ENCODE results near the gene SF1. TPM values are rescaled to one million over a fixed set of nuclear protein-coding genes. Genes with fewer than 3 reads are reported as not detected.
"Not testable (repeated sequence)": the region's sequence is repeated elsewhere in the genome, so short reads cannot be mapped to it uniquely, and the experiment has no call there.

SF1 gene, protein sequence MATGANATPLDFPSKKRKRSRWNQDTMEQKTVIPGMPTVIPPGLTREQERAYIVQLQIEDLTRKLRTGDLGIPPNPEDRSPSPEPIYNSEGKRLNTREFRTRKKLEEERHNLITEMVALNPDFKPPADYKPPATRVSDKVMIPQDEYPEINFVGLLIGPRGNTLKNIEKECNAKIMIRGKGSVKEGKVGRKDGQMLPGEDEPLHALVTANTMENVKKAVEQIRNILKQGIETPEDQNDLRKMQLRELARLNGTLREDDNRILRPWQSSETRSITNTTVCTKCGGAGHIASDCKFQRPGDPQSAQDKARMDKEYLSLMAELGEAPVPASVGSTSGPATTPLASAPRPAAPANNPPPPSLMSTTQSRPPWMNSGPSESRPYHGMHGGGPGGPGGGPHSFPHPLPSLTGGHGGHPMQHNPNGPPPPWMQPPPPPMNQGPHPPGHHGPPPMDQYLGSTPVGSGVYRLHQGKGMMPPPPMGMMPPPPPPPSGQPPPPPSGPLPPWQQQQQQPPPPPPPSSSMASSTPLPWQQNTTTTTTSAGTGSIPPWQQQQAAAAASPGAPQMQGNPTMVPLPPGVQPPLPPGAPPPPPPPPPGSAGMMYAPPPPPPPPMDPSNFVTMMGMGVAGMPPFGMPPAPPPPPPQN
- 360 TPM for polyA plus RNA-seq
- long read RNA-seq, donor 1, transcript SF1-204 (13 exons, 3,470 nt) = minor isoform, 5 of 24 reads
- long read RNA-seq, donor 1, transcript SF1-212 (2 exons, 983 nt) = major isoform, 6 of 24 reads
- long read RNA-seq, donor 1, partial matches to known transcripts = 11 of 24 reads
- long read RNA-seq, donor 1, other reads (novel, unspliced or antisense) = 0 of 24 reads
- long read RNA-seq, donor 2, transcript SF1-212 (2 exons, 983 nt) = major isoform, 18 of 90 reads
- long read RNA-seq, donor 2, transcript SF1-201 (13 exons, 2,850 nt) = minor isoform, 9 of 90 reads
- long read RNA-seq, donor 2, transcript SF1-218 (4 exons, 584 nt) = minor isoform, 5 of 90 reads
- long read RNA-seq, donor 2, partial matches to known transcripts = 48 of 90 reads
- long read RNA-seq, donor 2, other reads (novel, unspliced or antisense) = 0 of 90 reads
- long read RNA-seq, donor 3 = 0 reads
- long read RNA-seq, donor 4, partial matches to known transcripts = 0 of 4 reads
- long read RNA-seq, donor 4, other reads (novel, unspliced or antisense) = 0 of 4 reads
- long read RNA-seq, donor 5, transcript SF1-204 (13 exons, 3,470 nt) = major isoform, 5 of 31 reads
- long read RNA-seq, donor 5, partial matches to known transcripts = 16 of 31 reads
- long read RNA-seq, donor 5, other reads (novel, unspliced or antisense) = 0 of 31 reads
- long read RNA-seq, donor 6, transcript SF1-212 (2 exons, 983 nt) = major isoform, 23 of 97 reads
- long read RNA-seq, donor 6, partial matches to known transcripts = 62 of 97 reads
- long read RNA-seq, donor 6, other reads (novel, unspliced or antisense) = 0 of 97 reads
- long read RNA-seq, donor 7, transcript SF1-212 (2 exons, 983 nt) = major isoform, 7 of 26 reads
- long read RNA-seq, donor 7, partial matches to known transcripts = 11 of 26 reads
- long read RNA-seq, donor 7, other reads (novel, unspliced or antisense) = 0 of 26 reads
- long read RNA-seq, donor 8, transcript SF1-212 (2 exons, 983 nt) = major isoform, 29 of 110 reads
- long read RNA-seq, donor 8, partial matches to known transcripts = 68 of 110 reads
- long read RNA-seq, donor 8, other reads (novel, unspliced or antisense) = 0 of 110 reads
- long read RNA-seq, donor 9, transcript SF1-212 (2 exons, 983 nt) = major isoform, 6 of 20 reads
- long read RNA-seq, donor 9, partial matches to known transcripts = 5 of 20 reads
- long read RNA-seq, donor 9, other reads (novel, unspliced or antisense) = 0 of 20 reads
- long read RNA-seq, donor 10, transcript SF1-212 (2 exons, 983 nt) = major isoform, 15 of 87 reads
- long read RNA-seq, donor 10, transcript SF1-201 (13 exons, 2,850 nt) = minor isoform, 5 of 87 reads
- long read RNA-seq, donor 10, transcript SF1-204 (13 exons, 3,470 nt) = minor isoform, 6 of 87 reads
- long read RNA-seq, donor 10, partial matches to known transcripts = 43 of 87 reads
- long read RNA-seq, donor 10, other reads (novel, unspliced or antisense) = 0 of 87 reads
- long read RNA-seq, donor 11, transcript SF1-214 (3 exons, 802 nt) = minor isoform, 6 of 57 reads
- long read RNA-seq, donor 11, transcript SF1-212 (2 exons, 983 nt) = major isoform, 11 of 57 reads
- long read RNA-seq, donor 11, partial matches to known transcripts = 35 of 57 reads
- long read RNA-seq, donor 11, other reads (novel, unspliced or antisense) = 0 of 57 reads

DNA sequence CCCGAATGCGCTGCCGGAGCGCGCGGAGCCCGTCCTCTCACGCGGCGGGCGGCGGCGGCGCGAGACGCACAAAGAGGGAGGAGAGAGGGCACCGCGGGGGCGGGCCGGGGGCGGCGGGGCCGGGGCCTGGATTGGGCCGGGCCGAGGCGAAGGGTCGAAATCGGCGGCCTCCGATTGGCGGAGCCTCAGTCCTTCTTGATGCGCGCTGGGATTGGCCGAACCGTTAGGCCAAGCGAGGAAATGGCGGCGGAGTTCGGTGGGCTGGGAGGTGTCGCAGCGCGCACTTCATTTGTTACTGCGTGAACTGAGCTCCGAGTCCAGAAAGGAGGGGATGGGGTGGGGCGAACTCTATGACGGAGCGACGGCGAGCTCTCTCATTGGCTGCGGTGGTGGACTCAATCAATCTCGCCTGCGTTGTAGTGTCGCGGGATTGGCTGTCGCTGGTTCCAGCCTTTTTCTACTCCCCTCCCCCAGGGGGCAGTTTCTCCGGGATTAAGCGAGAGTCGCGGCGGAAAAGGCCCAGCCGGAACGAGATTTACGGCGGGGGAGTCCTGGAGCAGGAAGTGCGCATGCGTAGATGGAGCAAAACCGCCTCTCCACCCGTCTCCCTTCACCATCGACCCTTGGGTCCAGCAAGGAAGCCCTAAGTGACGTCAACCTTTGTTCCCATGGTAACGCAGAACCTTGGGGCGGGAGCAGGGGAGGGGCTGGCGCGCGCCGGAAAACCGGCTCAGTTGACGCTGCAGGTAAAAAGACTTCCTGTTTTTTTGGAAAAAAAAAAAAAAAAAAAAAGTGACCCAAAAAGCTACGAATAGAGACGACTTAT, at the start of gene SF1:
TSS of gene SF1 (minus strand) at position 70 of the 826 bp plus-strand sequence. CDS start 150 bp downstream, outside the sequence.
- Histone ChIP-seq H3K27me3 (ENCODE audit: control insufficient read depth, insufficient read depth, low read length) (no peaks in the 10 kb centered on the region), H3K4me1 (ENCODE audit: control insufficient read depth, insufficient read depth, low read length) (peaks cover 10% of the 10 kb centered on the region), H3K27ac (ENCODE audit: low read length) (peak within 1 kb of the TSS; percentile 99), H3K9me3 (ENCODE audit: control insufficient read depth, low read depth, low read length) (no peaks in the 10 kb centered on the region), H3K36me3 (ENCODE audit: control insufficient read depth, insufficient read depth, low read length) (peaks cover 33% of the 10 kb centered on the region), H3K4me3 (ENCODE audit: low read length) (peak within 1 kb of the TSS; percentile 72)
- WGBS (ENCODE audit: insufficient coverage, low lambda C conversion rate) = no CpG with 5 or more reads among the region's 80 CpGs
- peak; percentile 100 for DNase-seq

DNA sequence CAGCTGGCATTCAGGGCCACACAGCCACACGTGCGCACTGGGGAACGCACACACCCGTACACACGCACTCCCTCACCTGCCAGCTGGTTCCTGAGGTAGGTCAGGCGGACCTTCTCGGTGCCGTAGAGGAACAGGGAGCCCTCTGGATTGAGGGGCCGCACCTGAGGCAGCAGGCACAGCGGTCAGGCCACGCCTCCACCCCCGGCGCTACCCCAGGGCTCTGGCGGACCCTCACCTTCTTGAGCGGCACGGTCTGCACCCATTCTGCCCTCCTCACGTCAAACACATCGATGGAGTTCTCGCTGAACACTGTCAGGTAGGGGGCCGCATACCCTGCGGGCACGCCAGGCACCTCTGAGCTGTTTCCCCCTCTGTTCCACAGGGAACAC, 49.1 kb upstream of the SF1 start:
- no peaks in the 10 kb centered on the region for H3K27me3 ChIP-seq (ENCODE audit: control insufficient read depth, insufficient read depth, low read length)
- H3K36me3 ChIP-seq (ENCODE audit: control insufficient read depth, insufficient read depth, low read length) = peaks cover 26% of the 10 kb centered on the region
- no peak overlapping the region for H3K4me3 ChIP-seq (ENCODE audit: low read length)
- no CpG with 5 or more reads among the region's 22 CpGs for WGBS (ENCODE audit: insufficient coverage, low lambda C conversion rate)
- no peak for DNase-seq
- no peak overlapping the region for H3K27ac ChIP-seq (ENCODE audit: low read length)
- H3K9me3 ChIP-seq (ENCODE audit: control insufficient read depth, low read depth, low read length) = no peaks in the 10 kb centered on the region
- no peaks in the 10 kb centered on the region for H3K4me1 ChIP-seq (ENCODE audit: control insufficient read depth, insufficient read depth, low read length)

DNA sequence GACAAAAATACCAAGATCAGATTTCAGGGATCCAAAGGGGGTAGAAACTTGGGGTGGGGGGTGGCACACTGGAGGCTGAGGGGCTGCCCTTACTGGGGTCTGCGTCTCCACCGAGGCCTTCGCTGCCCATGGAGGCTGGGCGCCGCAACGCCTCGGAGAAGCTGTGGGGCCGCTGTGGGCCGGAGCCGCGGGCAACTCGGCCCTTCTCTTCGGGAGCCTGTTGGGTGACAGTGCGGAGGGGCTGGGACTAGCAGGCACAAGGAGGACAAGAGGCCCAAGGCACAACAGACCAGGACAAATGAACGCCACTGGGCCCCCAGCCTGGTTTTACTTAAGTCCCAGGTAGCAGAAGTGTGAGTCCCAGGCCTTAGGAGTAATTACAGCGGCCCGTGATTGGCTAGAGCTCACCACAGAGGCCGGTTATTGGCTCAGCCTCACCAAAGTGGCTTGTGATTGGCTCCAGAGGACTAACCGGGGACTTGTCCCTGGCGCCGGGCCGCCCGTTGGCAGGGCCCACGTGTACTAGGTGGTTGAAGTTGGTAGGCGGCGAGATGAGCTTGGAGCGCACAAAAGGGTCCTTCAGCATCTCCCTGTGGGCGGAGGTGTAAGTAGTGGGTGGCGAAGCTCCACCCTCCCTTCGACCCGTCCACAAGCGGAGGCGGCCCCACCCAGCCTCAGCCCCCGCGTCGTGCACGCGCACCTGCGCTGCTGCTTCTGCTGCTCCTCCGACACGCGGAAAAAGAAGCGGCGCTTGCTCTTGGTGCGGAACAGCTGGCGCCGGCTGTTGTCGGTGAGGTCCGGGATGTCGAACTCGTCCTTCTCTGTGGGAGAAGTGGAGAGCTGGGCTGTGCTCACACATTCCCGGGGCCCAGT, 48.5 kb upstream of the SF1 start:
- Histone ChIP-seq H3K27me3 (ENCODE audit: control insufficient read depth, insufficient read depth, low read length) (no peaks in the 10 kb centered on the region), H3K9me3 (ENCODE audit: control insufficient read depth, low read depth, low read length) (no peaks in the 10 kb centered on the region), H3K27ac (ENCODE audit: low read length) (no peak overlapping the region), H3K4me1 (ENCODE audit: control insufficient read depth, insufficient read depth, low read length) (no peaks in the 10 kb centered on the region), H3K36me3 (ENCODE audit: control insufficient read depth, insufficient read depth, low read length) (peaks cover 25% of the 10 kb centered on the region), H3K4me3 (ENCODE audit: low read length) (no peak overlapping the region)
- DNase-seq = no peak
- WGBS (ENCODE audit: insufficient coverage, low lambda C conversion rate) = no CpG with 5 or more reads among the region's 52 CpGs

DNA sequence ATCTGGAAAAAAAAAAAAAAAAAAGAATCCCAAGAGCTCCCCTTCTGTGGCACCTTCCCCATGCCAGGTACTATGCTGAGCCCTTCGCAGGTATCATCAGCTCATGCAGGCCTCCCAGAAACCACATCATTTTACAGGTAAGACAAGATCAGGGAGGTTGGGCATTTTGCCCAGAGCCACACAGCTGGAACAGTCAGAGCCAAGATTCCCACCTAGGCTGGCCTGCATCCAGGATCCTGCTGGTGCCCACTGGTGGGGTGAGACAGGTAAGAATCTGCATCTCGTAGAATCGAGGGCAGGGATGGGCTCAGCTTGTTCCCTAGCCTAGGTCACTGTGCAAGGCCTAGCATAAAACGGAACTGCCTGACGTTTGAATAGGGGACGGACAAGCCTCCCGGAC, 47.7 kb upstream of the SF1 start:
- no peaks in the 10 kb centered on the region for H3K4me1 ChIP-seq (ENCODE audit: control insufficient read depth, insufficient read depth, low read length)
- no peaks in the 10 kb centered on the region for H3K27me3 ChIP-seq (ENCODE audit: control insufficient read depth, insufficient read depth, low read length)
- no peak for DNase-seq
- no peak overlapping the region for H3K4me3 ChIP-seq (ENCODE audit: low read length)
- no peaks in the 10 kb centered on the region for H3K9me3 ChIP-seq (ENCODE audit: control insufficient read depth, low read depth, low read length)
- no CpG with 5 or more reads among the region's 7 CpGs for WGBS (ENCODE audit: insufficient coverage, low lambda C conversion rate)
- no peak overlapping the region for H3K27ac ChIP-seq (ENCODE audit: low read length)
- H3K36me3 ChIP-seq (ENCODE audit: control insufficient read depth, insufficient read depth, low read length) = peaks cover 22% of the 10 kb centered on the region

DNA sequence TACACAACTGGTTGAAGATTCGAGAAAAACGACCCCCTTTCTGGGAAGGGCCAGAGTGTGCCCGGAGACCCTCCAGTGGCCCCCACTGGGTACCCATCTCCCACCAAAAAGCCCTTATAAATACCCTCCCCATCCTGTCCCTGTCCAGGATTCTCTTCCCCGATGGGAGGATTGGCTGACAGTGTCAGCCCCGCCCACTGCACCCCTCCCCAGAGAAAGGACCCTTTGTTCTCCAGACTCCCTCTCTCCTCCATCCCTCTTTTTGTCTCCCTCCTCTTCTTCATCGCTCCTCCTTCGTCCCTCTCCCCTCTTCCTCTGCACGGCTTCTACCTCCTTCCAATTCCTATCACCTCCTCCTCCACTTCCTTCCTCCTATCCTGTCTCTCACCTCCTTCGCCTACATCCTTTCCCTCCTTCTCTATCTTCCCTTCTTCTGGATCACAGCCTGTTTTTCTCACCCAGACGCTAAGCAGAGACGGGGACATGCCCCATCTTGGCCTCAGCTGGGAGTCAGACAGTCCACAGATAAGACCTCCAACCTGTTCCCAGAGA, 45.3 kb upstream of the SF1 start:
- H3K27me3 ChIP-seq (ENCODE audit: control insufficient read depth, insufficient read depth, low read length) = no peaks in the 10 kb centered on the region
- H3K4me1 ChIP-seq (ENCODE audit: control insufficient read depth, insufficient read depth, low read length) = no peaks in the 10 kb centered on the region
- no peaks in the 10 kb centered on the region for H3K9me3 ChIP-seq (ENCODE audit: control insufficient read depth, low read depth, low read length)
- no peak overlapping the region for H3K27ac ChIP-seq (ENCODE audit: low read length)
- 77% methylated on average over 5 of the region's 11 CpGs for WGBS (ENCODE audit: insufficient coverage, low lambda C conversion rate)
- H3K36me3 ChIP-seq (ENCODE audit: control insufficient read depth, insufficient read depth, low read length) = peaks cover 20% of the 10 kb centered on the region
- no peak for DNase-seq
- H3K4me3 ChIP-seq (ENCODE audit: low read length) = no peak overlapping the region

DNA sequence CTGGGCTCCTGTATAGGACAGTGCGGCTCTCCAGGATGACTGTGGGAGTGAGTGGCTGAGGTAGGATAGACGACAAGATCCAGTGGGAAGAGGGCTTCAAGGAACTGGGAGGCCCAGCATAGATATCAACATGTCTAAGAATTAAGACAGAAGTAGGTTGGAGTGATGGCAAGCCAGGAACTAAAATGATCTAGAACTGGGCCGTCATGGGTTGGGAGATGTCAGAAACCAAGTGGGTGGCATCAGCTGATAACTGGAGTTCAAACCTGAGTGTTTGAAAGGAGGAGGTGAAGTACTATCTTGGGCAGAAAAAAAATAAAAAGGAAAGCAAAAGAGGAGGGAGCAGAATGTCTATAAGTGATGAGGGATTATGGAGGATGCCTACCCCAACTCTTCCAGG, 39.1 kb upstream of the SF1 start:
- H3K4me3 ChIP-seq (ENCODE audit: low read length) = no peak overlapping the region
- no peaks in the 10 kb centered on the region for H3K27me3 ChIP-seq (ENCODE audit: control insufficient read depth, insufficient read depth, low read length)
- H3K4me1 ChIP-seq (ENCODE audit: control insufficient read depth, insufficient read depth, low read length) = no peaks in the 10 kb centered on the region
- H3K36me3 ChIP-seq (ENCODE audit: control insufficient read depth, insufficient read depth, low read length) = no peaks in the 10 kb centered on the region
- 67% methylated on average over 1 of the region's 3 CpGs for WGBS (ENCODE audit: insufficient coverage, low lambda C conversion rate)
- no peak overlapping the region for H3K27ac ChIP-seq (ENCODE audit: low read length)
- DNase-seq = no peak
- H3K9me3 ChIP-seq (ENCODE audit: control insufficient read depth, low read depth, low read length) = no peaks in the 10 kb centered on the region

DNA sequence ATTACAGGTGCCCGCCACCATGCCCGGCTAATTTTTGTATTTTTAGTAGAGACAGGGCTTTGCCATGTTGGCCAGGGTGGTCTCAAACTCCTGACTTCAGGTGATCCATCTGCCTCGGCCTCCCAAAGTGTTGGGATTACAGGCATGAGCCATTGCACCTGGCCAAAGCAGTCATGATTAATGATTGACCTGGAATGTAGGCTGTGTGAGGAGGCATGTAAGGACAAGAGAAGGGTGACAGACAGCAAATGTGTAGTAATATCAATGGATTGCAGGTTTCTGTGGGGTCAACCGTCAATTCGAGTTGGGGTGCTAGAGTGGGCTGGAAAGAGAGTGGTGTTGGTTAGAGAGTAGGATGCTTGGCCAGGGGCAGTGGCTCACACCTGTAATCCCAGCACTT, 37.1 kb upstream of the SF1 start:
- DNase-seq; H3K9me3 ChIP-seq (ENCODE audit: control insufficient read depth, low read depth, low read length); H3K27ac ChIP-seq (ENCODE audit: low read length); H3K27me3 ChIP-seq (ENCODE audit: control insufficient read depth, insufficient read depth, low read length); H3K4me1 ChIP-seq (ENCODE audit: control insufficient read depth, insufficient read depth, low read length); H3K36me3 ChIP-seq (ENCODE audit: control insufficient read depth, insufficient read depth, low read length); H3K4me3 ChIP-seq (ENCODE audit: low read length): not testable (repeated sequence)
- WGBS (ENCODE audit: insufficient coverage, low lambda C conversion rate) = no CpG with 5 or more reads among the region's 5 CpGs

Data from large intestine (tissue), 12 donors.